GM12864 (cell line): ENCODE results near the gene CTSG.
"Not testable (repeated sequence)": the region's sequence is repeated elsewhere in the genome, so short reads cannot be mapped to it uniquely, and the experiment has no call there.

ENCODE experiments used
- DNase-seq: peaks from one replicate; pipeline ENCODE4 v3.0.0-alpha.2; 2011; ENCODE audit warnings: low read depth
- H3K4me3 ChIP-seq: 2 replicates; pipeline ENCODE4 v1.5.1; 2011; ENCODE audit warnings: mild to moderate bottlenecking, low read depth, low read length, control low read depth
- CTCF ChIP-seq: IDR thresholded peaks from 2 replicates; pipeline ENCODE4 v1.5.1; 2011; ENCODE audit warnings: low read depth, mild to moderate bottlenecking, moderate library complexity, low read length, control low read depth, inconsistent platforms; ENCODE audit errors: missing control alignments

The CTSG gene

GRCh38 chr14:24576771-24577170 is 721 bp upstream of the CTSG start:
- no peak overlapping the region for H3K4me3 ChIP-seq

GRCh38 chr14:24574206-24574774 is 1.8 kb downstream of the CTSG start:
- no peak for TF ChIP-seq CTCF
- no peak overlapping the region for H3K4me3 ChIP-seq
- DNase-seq: no peak

More at GRCh38 chr14:24576771-24577170, 721 bp upstream of the CTSG start:
- no peak for DNase-seq
- TF ChIP-seq CTCF: no peak

DNA sequence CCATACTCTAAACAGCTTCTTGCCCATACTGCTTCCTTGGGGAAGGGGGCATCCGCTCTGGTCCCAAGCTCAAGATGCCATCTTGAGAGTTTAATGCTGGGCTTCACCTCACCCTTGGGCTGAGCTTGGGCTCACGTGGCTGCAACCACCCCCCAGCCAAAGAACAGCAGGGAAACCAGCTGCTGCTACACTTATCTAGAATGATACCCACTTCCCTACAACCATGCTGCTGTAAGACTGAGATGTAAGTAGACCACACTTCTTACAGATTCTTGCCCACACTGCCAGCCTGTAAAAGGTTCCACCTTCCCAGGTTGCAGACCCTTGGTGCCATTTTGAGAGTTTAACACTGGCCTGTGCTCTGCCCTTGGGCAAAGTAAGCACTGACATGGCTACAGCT is 9.7 kb downstream of the CTSG start:
- no peak overlapping the region for H3K4me3 ChIP-seq
- TF ChIP-seq CTCF: no peak
- no peak for DNase-seq

DNA sequence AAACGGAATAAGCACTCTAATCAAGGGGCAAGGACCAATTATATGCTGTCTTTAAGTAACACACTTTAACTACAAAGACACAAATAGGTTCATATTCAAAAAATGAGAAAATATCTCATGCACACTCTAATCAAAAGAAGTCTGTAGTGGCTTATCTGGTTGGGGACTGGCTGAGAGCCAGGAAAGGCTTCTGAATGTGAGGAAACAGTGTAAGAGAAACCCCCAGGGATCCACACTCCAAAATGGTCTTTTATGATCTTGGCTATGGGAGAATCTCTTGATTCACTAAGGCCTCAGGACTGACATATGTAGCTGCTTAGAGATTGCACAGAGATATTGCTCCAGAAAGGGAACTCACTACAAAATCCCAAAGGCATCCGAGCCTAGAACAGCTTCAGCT is 10.3 kb downstream of the CTSG start:
- no peak for TF ChIP-seq CTCF
- no peak for DNase-seq
- H3K4me3 ChIP-seq: no peak overlapping the region

DNA sequence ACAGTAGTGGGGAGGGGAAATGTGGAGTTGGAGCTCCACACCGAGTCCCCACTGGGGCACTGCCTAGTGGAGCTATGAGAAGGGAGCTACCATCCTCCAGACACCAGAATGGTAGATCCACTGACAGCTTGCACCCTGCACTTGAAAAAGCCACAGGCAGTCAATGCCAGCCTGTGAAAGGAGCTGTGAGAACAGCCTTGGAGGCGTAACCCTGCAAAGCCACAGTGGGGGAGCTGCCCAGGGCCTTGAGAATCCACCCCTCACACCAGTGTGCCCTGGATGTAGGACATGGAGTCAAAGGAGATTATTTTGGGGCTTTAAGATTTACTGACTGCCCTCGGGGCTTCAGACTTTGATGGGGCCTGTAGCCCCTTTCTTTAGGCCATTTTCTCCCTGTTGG is 12.5 kb downstream of the CTSG start:
- TF ChIP-seq CTCF: no peak
- H3K4me3 ChIP-seq: no peak overlapping the region
- DNase-seq: no peak

- TF ChIP-seq CTCF: no peak
- DNase-seq: no peak
- no peak overlapping the region for H3K4me3 ChIP-seq
Measured at GRCh38 chr14:24556756-24557155, 19.3 kb downstream of the CTSG start.

GRCh38 chr14:24549064-24549463 is 27.0 kb downstream of the CTSG start:
- H3K4me3 ChIP-seq, DNase-seq: not testable (repeated sequence)
